ENCODE measurements around the gene FAM20B. TPM values are rescaled to one million over a fixed set of nuclear protein-coding genes. Genes with fewer than 3 reads are reported as not detected.

The FAM20B gene
- total RNA-seq, 1 donor from 2014 or later: 37.3 TPM

DNA sequence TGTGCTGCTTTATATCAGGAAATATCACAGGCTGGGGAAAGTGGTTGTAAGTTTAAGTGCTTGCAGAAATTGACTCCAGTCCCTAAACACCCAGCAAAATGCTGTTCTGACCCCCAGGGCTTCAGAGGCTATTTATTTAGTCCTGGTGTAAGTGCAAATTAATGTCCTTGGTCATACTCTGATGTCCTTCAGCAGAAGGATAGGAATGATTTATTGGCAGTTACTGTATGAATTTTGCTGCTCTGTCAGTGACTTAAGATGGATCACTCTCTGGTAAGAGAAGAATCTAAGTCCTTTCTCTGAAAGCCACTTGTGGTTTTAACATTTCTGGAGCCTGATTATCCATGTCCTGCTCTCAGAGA lies 21.9 kb downstream of the FAM20B start:
- Mint-ChIP-seq H3K27me3 (ENCODE audit: low read depth) (no peaks in the 10 kb centered on the region), H3K4me3 (ENCODE audit: unreplicated experiment) (no peak overlapping the region), H3K27ac (ENCODE audit: unreplicated experiment) (no peak overlapping the region), H3K9me3 (ENCODE audit: low read depth) (no peaks in the 10 kb centered on the region), H3K4me1 (ENCODE audit: low read depth) (peaks cover 15% of the 10 kb centered on the region), H3K36me3 (ENCODE audit: low read depth) (no peaks in the 10 kb centered on the region)
- no peak for DNase-seq (ENCODE audit: low spot score)
- TF ChIP-seq, protein P1, sequence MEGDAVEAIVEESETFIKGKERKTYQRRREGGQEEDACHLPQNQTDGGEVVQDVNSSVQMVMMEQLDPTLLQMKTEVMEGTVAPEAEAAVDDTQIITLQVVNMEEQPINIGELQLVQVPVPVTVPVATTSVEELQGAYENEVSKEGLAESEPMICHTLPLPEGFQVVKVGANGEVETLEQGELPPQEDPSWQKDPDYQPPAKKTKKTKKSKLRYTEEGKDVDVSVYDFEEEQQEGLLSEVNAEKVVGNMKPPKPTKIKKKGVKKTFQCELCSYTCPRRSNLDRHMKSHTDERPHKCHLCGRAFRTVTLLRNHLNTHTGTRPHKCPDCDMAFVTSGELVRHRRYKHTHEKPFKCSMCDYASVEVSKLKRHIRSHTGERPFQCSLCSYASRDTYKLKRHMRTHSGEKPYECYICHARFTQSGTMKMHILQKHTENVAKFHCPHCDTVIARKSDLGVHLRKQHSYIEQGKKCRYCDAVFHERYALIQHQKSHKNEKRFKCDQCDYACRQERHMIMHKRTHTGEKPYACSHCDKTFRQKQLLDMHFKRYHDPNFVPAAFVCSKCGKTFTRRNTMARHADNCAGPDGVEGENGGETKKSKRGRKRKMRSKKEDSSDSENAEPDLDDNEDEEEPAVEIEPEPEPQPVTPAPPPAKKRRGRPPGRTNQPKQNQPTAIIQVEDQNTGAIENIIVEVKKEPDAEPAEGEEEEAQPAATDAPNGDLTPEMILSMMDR (IDR thresholded peaks at IDR 0.05): no peak

GRCh38 chr1:179048339-179049124 lies 22.8 kb downstream of the FAM20B start:
- H3K27me3 Mint-ChIP-seq (ENCODE audit: low read depth): no peaks in the 10 kb centered on the region
- peaks cover 15% of the 10 kb centered on the region for H3K4me1 Mint-ChIP-seq (ENCODE audit: low read depth)
- TF ChIP-seq, protein P1 (IDR thresholded peaks at IDR 0.05): no peak
- no peak overlapping the region for H3K4me3 Mint-ChIP-seq (ENCODE audit: unreplicated experiment)
- no peaks in the 10 kb centered on the region for H3K9me3 Mint-ChIP-seq (ENCODE audit: low read depth)
- DNase-seq (ENCODE audit: low spot score): no peak
- H3K27ac Mint-ChIP-seq (ENCODE audit: unreplicated experiment): no peak overlapping the region
- no peaks in the 10 kb centered on the region for H3K36me3 Mint-ChIP-seq (ENCODE audit: low read depth)

- Mint-ChIP-seq H3K4me1 (ENCODE audit: low read depth) (peaks cover 5% of the 10 kb centered on the region), H3K36me3 (ENCODE audit: low read depth) (peaks cover 8% of the 10 kb centered on the region), H3K4me3 (ENCODE audit: unreplicated experiment) (no peak overlapping the region), H3K27me3 (ENCODE audit: low read depth) (no peaks in the 10 kb centered on the region), H3K9me3 (ENCODE audit: low read depth) (peaks cover 4% of the 10 kb centered on the region), H3K27ac (ENCODE audit: unreplicated experiment) (no peak overlapping the region)
- DNase-seq (ENCODE audit: low spot score): no peak
- TF ChIP-seq, protein P1 (IDR thresholded peaks at IDR 0.05): no peak
Observed at GRCh38 chr1:179052776-179053175, 27.1 kb downstream of the FAM20B start.

DNA sequence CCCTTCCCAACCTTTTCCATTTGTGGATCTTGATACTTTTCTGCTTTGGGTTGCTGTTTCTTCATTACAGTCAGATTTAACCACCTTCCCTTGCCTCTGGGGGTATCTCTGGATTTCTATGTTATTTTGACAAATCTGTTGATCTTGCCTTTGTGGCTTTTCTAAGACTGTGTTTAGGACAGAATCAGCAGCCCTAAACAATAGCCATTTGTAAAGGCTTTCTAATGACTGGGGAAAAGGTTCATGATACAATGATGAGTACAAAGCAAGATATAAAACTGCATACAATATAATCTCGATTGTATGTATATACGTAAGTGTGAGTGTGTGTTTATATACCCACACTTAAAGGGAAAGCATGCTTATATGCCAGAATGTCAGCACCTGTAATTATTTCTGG lies 27.8 kb downstream of the FAM20B start:
- Mint-ChIP-seq H3K27me3 (ENCODE audit: low read depth) (no peaks in the 10 kb centered on the region), H3K27ac (ENCODE audit: unreplicated experiment) (no peak overlapping the region), H3K4me1 (ENCODE audit: low read depth) (peaks cover 9% of the 10 kb centered on the region)

GRCh38 chr1:179055937-179056336 lies 30.2 kb downstream of the FAM20B start:
- peaks cover 9% of the 10 kb centered on the region for H3K36me3 Mint-ChIP-seq (ENCODE audit: low read depth)
- no peak overlapping the region for H3K4me3 Mint-ChIP-seq (ENCODE audit: unreplicated experiment)
- peaks cover 18% of the 10 kb centered on the region for H3K4me1 Mint-ChIP-seq (ENCODE audit: low read depth)
- H3K9me3 Mint-ChIP-seq (ENCODE audit: low read depth): peaks cover 4% of the 10 kb centered on the region
- no peak overlapping the region for H3K27ac Mint-ChIP-seq (ENCODE audit: unreplicated experiment)
- no peak for DNase-seq (ENCODE audit: low spot score)
- TF ChIP-seq, protein P1 (IDR thresholded peaks at IDR 0.05): no peak
- H3K27me3 Mint-ChIP-seq (ENCODE audit: low read depth): no peaks in the 10 kb centered on the region

More for the DNA sequence above, 27.8 kb downstream of the FAM20B start:
- TF ChIP-seq, protein P1 (IDR thresholded peaks at IDR 0.05): no peak
- H3K4me3 Mint-ChIP-seq (ENCODE audit: unreplicated experiment): no peak overlapping the region
- peaks cover 8% of the 10 kb centered on the region for H3K36me3 Mint-ChIP-seq (ENCODE audit: low read depth)
- peaks cover 4% of the 10 kb centered on the region for H3K9me3 Mint-ChIP-seq (ENCODE audit: low read depth)
- DNase-seq (ENCODE audit: low spot score): no peak

Measured in chondrocyte (in vitro differentiated cells).